GM13977 (cell line): ENCODE results near the gene CNNM2.
"Not testable (repeated sequence)": the region's sequence is repeated elsewhere in the genome, so short reads cannot be mapped to it uniquely, and the experiment has no call there.

ENCODE experiments used
- DNase-seq: peaks from one replicate; pipeline ENCODE4 v3.0.0; 2012; ENCODE audit warnings: low spot score
- CTCF ChIP-seq: IDR thresholded peaks from 2 replicates; pipeline ENCODE4 v1.5.1; 2012; ENCODE audit warnings: mild to moderate bottlenecking, control low read depth; ENCODE audit not compliant: insufficient read depth; ENCODE audit errors: extremely low read depth, missing control alignments
- in situ Hi-C: fragments of 300-500 bp; cut with MboI; formaldehyde crosslinking; loops from one replicate; pipeline ENCODE4 v1.12.0; 2022; ENCODE audit warnings: low sequenced_read_pairs, low pct_unique_long_range_greater_than_20kb, mixed read lengths, inconsistent platforms; ENCODE audit not compliant: unreplicated experiment

Gene CNNM2

GRCh38 chr10:102919992-102920739, 2.1 kb downstream of the CNNM2 start:
- in situ Hi-C loops: loop anchor here (10.0 kb wide), 2 partner anchors 135 to 325 kb away; partner anchors contain the start of gene RPEL1
- DNase-seq: no peak
- TF ChIP-seq CTCF: no peak

- in situ Hi-C loops: loop anchor here (10.0 kb wide), 2 partner anchors 131 to 321 kb away; partner anchors contain the start of gene RPEL1
- TF ChIP-seq CTCF: no peak
- DNase-seq: no peak
Observed at GRCh38 chr10:102923601-102924000, 5.5 kb downstream of the CNNM2 start.

- in situ Hi-C loops: loop anchor here (10.0 kb wide), 2 partner anchors 128 to 318 kb away; partner anchors contain the start of gene RPEL1
- no peak for DNase-seq
- TF ChIP-seq CTCF: no peak
Observed at GRCh38 chr10:102926842-102927241, 8.7 kb downstream of the CNNM2 start.

- in situ Hi-C loops: loop anchor here (10.0 kb wide), 2 partner anchors 127 to 317 kb away; partner anchors contain the start of gene RPEL1
- DNase-seq: no peak
- TF ChIP-seq CTCF: no peak
Observed at GRCh38 chr10:102927311-102928010, 9.4 kb downstream of the CNNM2 start.

- DNase-seq: not testable (repeated sequence)
- in situ Hi-C loops: loop anchor here (10.0 kb wide), 2 partner anchors 126 to 316 kb away; partner anchors contain the start of gene RPEL1
Observed at GRCh38 chr10:102928442-102928841, 10.3 kb downstream of the CNNM2 start.

- no peak for DNase-seq
- TF ChIP-seq CTCF: no peak
- in situ Hi-C loops: no loop called here
Observed at GRCh38 chr10:102930720-102931119, 12.6 kb downstream of the CNNM2 start.

GRCh38 chr10:102931643-102932042, 13.5 kb downstream of the CNNM2 start:
- no peak for DNase-seq
- in situ Hi-C loops: no loop called here
- TF ChIP-seq CTCF: no peak
